IPS-NIHi11 (cell line): ENCODE results near the gene GPX2.
A peak's percentile ranks its signal among the peaks of the same experiment; 100 is the strongest.
"Not testable (repeated sequence)": the region's sequence is repeated elsewhere in the genome, so short reads cannot be mapped to it uniquely, and the experiment has no call there.

ENCODE experiments used
- DNase-seq: peaks from one replicate; pipeline ENCODE4 v3.0.0; 2012; ENCODE audit warnings: mixed read lengths, low spot score

GPX2 gene

DNA sequence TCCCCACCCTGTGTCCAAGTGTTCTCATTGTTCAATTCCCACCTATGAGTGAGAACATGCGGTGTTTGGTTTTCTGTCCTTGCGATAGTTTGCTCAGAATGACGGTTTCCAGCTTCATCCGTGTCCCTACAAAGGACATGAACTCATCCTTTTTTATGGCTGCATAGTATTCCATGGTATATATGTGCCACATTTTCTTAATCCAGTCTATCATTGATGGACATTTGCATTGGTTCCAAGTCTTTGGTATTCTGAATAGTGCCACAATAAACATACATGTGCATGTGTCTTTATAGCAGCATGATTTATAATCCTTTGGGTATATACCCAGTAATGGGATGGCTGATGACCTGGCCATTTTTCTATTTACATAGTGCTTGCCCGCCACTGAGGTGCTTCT, 29.1 kb downstream of the GPX2 start:
- DNase-seq: not testable (repeated sequence)

DNA sequence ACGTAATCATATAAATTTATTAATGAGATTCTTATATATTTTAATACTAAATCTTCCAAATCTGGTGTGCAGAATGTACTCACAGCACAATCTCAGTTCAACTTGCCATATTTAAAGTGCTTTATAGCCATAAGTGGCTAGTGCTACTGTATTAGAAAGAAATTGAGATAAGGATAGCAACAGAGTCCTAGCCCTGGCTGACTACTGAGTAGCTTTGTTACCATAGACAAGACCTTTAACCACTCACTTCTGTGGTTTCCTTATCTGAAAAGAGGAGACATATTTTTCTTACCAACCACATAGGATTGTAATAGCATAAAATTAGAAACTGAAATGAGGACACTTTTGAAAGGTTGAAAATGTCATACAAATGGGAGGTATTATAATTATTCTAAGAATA, 30.3 kb downstream of the GPX2 start:
- no peak for DNase-seq

DNA sequence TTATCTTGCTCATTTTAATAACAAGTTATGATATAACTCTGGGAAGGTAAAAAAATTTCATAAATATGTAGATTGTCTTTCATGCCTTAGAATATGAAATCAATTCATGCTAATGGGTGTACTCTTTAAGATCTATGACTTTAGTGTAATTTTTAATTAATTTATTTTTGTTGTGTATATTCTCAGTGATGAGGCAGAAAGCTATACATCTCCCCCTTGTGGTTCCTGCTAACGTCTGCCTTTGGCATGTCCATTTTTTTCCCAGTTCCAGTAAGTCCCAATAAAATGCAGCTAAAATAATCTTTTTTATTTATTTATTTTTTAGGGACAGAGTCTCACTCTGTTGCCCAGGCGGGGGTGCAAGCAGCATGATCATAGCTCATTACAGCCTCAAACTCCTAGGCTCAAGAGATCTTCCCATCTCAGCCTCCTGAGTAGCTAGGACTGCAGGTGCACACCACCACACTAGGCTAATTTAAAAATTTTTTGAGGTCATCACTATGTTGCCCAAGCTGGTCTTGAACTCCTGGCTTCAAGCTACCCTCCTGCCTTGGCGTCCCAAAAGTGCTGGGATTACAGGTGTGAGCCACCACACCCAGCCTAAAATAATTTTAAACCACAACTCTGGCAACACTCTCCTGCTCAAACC, 31.6 kb downstream of the GPX2 start:
- DNase-seq: peak; percentile 17

- DNase-seq: no peak
Measured at GRCh38 chr14:64906022-64906421, 36.5 kb downstream of the GPX2 start.

DNA sequence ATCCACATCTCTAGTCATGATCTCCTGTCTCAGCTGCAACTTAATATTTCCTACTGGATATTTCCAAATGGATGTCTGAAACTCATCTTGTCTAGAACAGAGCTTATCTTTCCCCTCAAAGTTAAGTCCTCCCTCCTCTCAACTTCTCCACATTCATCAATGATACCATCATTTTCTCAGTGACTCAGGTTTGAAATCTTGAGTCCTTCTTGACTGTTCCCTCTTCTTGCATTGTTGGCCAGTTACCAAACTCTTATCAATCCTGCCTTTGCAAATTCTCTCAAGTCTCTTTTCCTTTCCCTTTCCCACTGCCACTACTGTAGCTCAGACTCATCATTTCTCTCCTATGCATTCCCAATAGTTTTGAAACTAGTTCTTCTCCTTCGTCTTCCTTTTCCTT, 42.6 kb downstream of the GPX2 start:
- DNase-seq: no peak

- DNase-seq: peak; percentile 46
Measured at GRCh38 chr14:64891839-64892375, 50.6 kb downstream of the GPX2 start.

GRCh38 chr14:64891173-64891838, 51.2 kb downstream of the GPX2 start:
- DNase-seq: no peak

- DNase-seq: no peak
Measured at GRCh38 chr14:64889352-64889751, 53.2 kb downstream of the GPX2 start.
